ENCODE results near the gene CPNE5.

- TF ChIP-seq POLR2A (IDR thresholded peaks at IDR 0.05): no peak
- TF ChIP-seq, protein P1, sequence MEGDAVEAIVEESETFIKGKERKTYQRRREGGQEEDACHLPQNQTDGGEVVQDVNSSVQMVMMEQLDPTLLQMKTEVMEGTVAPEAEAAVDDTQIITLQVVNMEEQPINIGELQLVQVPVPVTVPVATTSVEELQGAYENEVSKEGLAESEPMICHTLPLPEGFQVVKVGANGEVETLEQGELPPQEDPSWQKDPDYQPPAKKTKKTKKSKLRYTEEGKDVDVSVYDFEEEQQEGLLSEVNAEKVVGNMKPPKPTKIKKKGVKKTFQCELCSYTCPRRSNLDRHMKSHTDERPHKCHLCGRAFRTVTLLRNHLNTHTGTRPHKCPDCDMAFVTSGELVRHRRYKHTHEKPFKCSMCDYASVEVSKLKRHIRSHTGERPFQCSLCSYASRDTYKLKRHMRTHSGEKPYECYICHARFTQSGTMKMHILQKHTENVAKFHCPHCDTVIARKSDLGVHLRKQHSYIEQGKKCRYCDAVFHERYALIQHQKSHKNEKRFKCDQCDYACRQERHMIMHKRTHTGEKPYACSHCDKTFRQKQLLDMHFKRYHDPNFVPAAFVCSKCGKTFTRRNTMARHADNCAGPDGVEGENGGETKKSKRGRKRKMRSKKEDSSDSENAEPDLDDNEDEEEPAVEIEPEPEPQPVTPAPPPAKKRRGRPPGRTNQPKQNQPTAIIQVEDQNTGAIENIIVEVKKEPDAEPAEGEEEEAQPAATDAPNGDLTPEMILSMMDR (IDR thresholded peaks at IDR 0.05): no peak
Measured at GRCh38 chr6:36728289-36729160, 110.7 kb downstream of the CPNE5 start.
